Endothelial cell of umbilical vein (primary cell): ENCODE data around the gene FKBP8. TPM values are rescaled to one million over a fixed set of nuclear protein-coding genes. Genes with fewer than 3 reads are reported as not detected.
A peak's percentile ranks its signal among the peaks of the same experiment; 100 is the strongest.

ENCODE experiments used
- BruUV-seq: library from RNA; stranded (reverse); fragments of 400-500 nt; replicated peaks from 2 replicates; lab custom pipeline; 2021; lab: Mats Ljungman, UMichigan
- CTCF ChIA-PET: fragments of 300-600, 350-600 bp; sonication (Branson Sonifier 250); formaldehyde crosslinking; loops from one replicate; lab custom pipeline; 2021; ENCODE audit warnings: antibody characterized with exemption, inconsistent platforms; lab: Charles Lee
- POLR2A ChIA-PET: fragments of 300-600, 350-600 bp; sonication (Branson Sonifier 250); formaldehyde crosslinking; loops from one replicate; lab custom pipeline; 2021; ENCODE audit warnings: antibody characterized with exemption, inconsistent platforms; lab: Charles Lee
- DNase-seq: peaks from one replicate; pipeline ENCODE4 v3.0.0-alpha.2; 2011; ENCODE audit warnings: low read depth, low spot score
- FAIRE-seq: peaks from 2 replicates; lab custom pipeline; 2011; peaks lifted over from hg19 to GRCh38; lab: Jason Lieb, UNC
- H2AFZ ChIP-seq: 2 replicates; pipeline ENCODE4 v1.6.0; 2012; ENCODE audit warnings: low read depth, low read length, control low read depth, inconsistent platforms
- H3K27ac ChIP-seq: 2 replicates; pipeline ENCODE4 v1.5.1; 2011; ENCODE audit warnings: low read depth, mild to moderate bottlenecking, control low read depth, low read length, moderate library complexity; ENCODE audit not compliant: insufficient read depth
- H3K27me3 ChIP-seq, 2 experiments: 2 replicates each; pipeline versions ENCODE4 v1.6.0 to v1.6.1; 2011; ENCODE audit warnings: low read length in 2 of 2, mixed read lengths in 1 of 2; ENCODE audit not compliant: control insufficient read depth in 2 of 2, insufficient read depth in 2 of 2
- H3K36me3 ChIP-seq, 2 experiments: 2 replicates in 1 of 2; 3 replicates in 1 of 2; pipeline ENCODE4 v1.5.1; 2011; ENCODE audit warnings: low read length in 2 of 2, mild to moderate bottlenecking in 1 of 2, moderate library complexity in 1 of 2; ENCODE audit not compliant: control insufficient read depth in 2 of 2, insufficient read depth in 2 of 2; ENCODE audit errors: extremely low read depth in 1 of 2
- H3K4me1 ChIP-seq: 3 replicates; pipeline ENCODE4 v1.5.1; 2011; ENCODE audit warnings: mild to moderate bottlenecking, low read length; ENCODE audit not compliant: control insufficient read depth, insufficient read depth; ENCODE audit errors: extremely low read depth
- H3K4me2 ChIP-seq: 2 replicates; pipeline ENCODE4 v1.6.1; 2011; ENCODE audit warnings: low read length, control low read depth, mixed read lengths; ENCODE audit not compliant: insufficient read depth
- H3K4me3 ChIP-seq, 3 experiments: fragments of 200-600 bp in 1 of 3; sonication (generic), shearing (Covaris generic) in 1 of 3; replicated peaks in 1 of 3; 2 replicates each; pipeline ENCODE4 v1.5.1; 2011 to 2016; ENCODE audit warnings: control low read depth in 3 of 3, low read length in 3 of 3, mild to moderate bottlenecking in 2 of 3, inconsistent platforms in 1 of 3, low read depth in 1 of 3, moderate library complexity in 1 of 3; ENCODE audit not compliant: insufficient read depth in 1 of 3
- H3K79me2 ChIP-seq: 2 replicates; pipeline ENCODE4 v1.6.0; 2012; ENCODE audit warnings: low read length, inconsistent platforms; ENCODE audit not compliant: control insufficient read depth, insufficient read depth
- H3K9ac ChIP-seq: replicated peaks from 2 replicates; pipeline ENCODE3; 2011; ENCODE audit warnings: low read length, control low read depth; ENCODE audit not compliant: insufficient read depth; ENCODE audit errors: extremely low read depth
- H3K9me1 ChIP-seq: replicated peaks from 3 replicates; pipeline ENCODE4 v1.6.0; 2011; ENCODE audit warnings: mild to moderate bottlenecking, low read length; ENCODE audit not compliant: control insufficient read depth, insufficient read depth; ENCODE audit errors: extremely low read depth
- H3K9me3 ChIP-seq: replicated peaks from 2 replicates; pipeline ENCODE4 v1.5.1; 2012; ENCODE audit warnings: low read length, inconsistent platforms; ENCODE audit not compliant: control insufficient read depth, insufficient read depth
- H4K20me1 ChIP-seq: replicated peaks from 2 replicates; pipeline ENCODE3; 2011; ENCODE audit warnings: mild to moderate bottlenecking, low read length; ENCODE audit not compliant: control insufficient read depth, insufficient read depth; ENCODE audit errors: extremely low read depth
- EZH2 ChIP-seq: IDR thresholded peaks from 2 replicates; pipeline ENCODE4 v1.6.1; 2012; ENCODE audit warnings: borderline replicate concordance, low read depth, mild to moderate bottlenecking, moderate library complexity, low read length, inconsistent platforms; ENCODE audit not compliant: severe bottlenecking
- FOS ChIP-seq: IDR thresholded peaks from 2 replicates; pipeline ENCODE4 v1.6.1; 2011; ENCODE audit warnings: mild to moderate bottlenecking, low read length, moderate library complexity, borderline replicate concordance; ENCODE audit not compliant: insufficient read depth
- GATA2 ChIP-seq: IDR thresholded peaks from 2 replicates; pipeline ENCODE4 v1.7.0; 2011; ENCODE audit warnings: low read depth, mild to moderate bottlenecking, moderate library complexity, mixed read lengths, low read length; ENCODE audit not compliant: insufficient read length, insufficient read depth
- JUN ChIP-seq: IDR thresholded peaks from 2 replicates; pipeline ENCODE4 v1.6.1; 2011; ENCODE audit warnings: borderline replicate concordance, low read depth; ENCODE audit not compliant: insufficient read length, insufficient read depth
- MAX ChIP-seq: IDR thresholded peaks from 2 replicates; pipeline ENCODE4 v1.6.1; 2011; ENCODE audit not compliant: insufficient read depth, insufficient read length
- MYC ChIP-seq: IDR thresholded peaks from one replicate; pipeline ENCODE4 v1.6.1; 2011; ENCODE audit warnings: mild to moderate bottlenecking, low read depth, low read length
- POLR2A ChIP-seq: IDR thresholded peaks from 2 replicates; pipeline ENCODE4 v1.6.1; 2012; ENCODE audit warnings: low read depth, mild to moderate bottlenecking, control low read depth, low read length
- POLR2AphosphoS5 ChIP-seq: IDR thresholded peaks from 2 replicates; pipeline ENCODE4 v1.6.1; 2012; ENCODE audit warnings: low read depth, mild to moderate bottlenecking, control low read depth, low read length, moderate library complexity; ENCODE audit not compliant: insufficient read depth
- dilution Hi-C: fragments of 300-500 bp; cut with MboI; formaldehyde crosslinking; loops from one replicate; pipeline ENCODE4 v1.15.0; 2019; ENCODE audit warnings: low sequenced_read_pairs; ENCODE audit not compliant: extremely low pct_ligation_motif_present
- intact Hi-C: fragments of 100-400 bp; cut with micrococcal nuclease; formaldehyde crosslinking; loops from one replicate; pipeline ENCODE4 v1.10.0; 2022
- polyA plus RNA-seq, 4 experiments: library from polyadenylated mRNA; depleted of rRNA in 3 of 4; stranded (reverse) in 3 of 4; unstranded in 1 of 4; fragments of >200 nt; gene quantifications; 2 replicates each; pipeline versions ENCODE4 v1.2.1 to v1.2.3, GENCODE V29; 2011 to 2012; ENCODE audit warnings: missing spikeins in 1 of 4
- total RNA-seq: library from RNA; stranded (reverse); gene quantifications from 2 replicates; pipeline ENCODE4 v1.2.3, GENCODE V29; 2021

The FKBP8 gene
- total and polyA plus RNA-seq, 2 donors (not counting 3 experiments of a cell fraction or from before 2014, with no cell fraction given), result 150 to 173 TPM

- no peaks in the 10 kb centered on the region for H3K9me1 ChIP-seq
- no peak overlapping the region for H3K9ac ChIP-seq
- H2AFZ ChIP-seq, result no peak overlapping the region
- no peaks in the 10 kb centered on the region for H3K27me3 ChIP-seq
- H3K27ac ChIP-seq, result no peak overlapping the region
- intact Hi-C loops (no loop called here), dilution Hi-C loops (no loop called here)
- no peak for TF ChIP-seq MAX
- TF ChIP-seq MYC, result no peak
- TF ChIP-seq POLR2AphosphoS5, result no peak
- no peak for TF ChIP-seq JUN
- no peak for TF ChIP-seq EZH2
- H3K4me1 ChIP-seq, result peaks cover 6% of the 10 kb centered on the region
- no peak overlapping the region for H3K4me2 ChIP-seq
- peaks cover 75% of the 10 kb centered on the region for H3K79me2 ChIP-seq
- no peak overlapping the region for H3K4me3 ChIP-seq
- H4K20me1 ChIP-seq, result no peaks in the 10 kb centered on the region
- peak; percentile 12 for FAIRE-seq
- H3K36me3 ChIP-seq, result no peaks in the 10 kb centered on the region
- no peak for DNase-seq
- ChIA-PET CTCF (interaction anchor here (0.8 to 1.5 kb wide), 9 partner anchors 9 to 346 kb away, joined by 3 to 5 read pairs (median 4); no protein-coding TSS in a partner anchor), POLR2A (interaction anchor here (1.0 kb wide), 1 partner anchor 21 kb away, joined by 4 read pairs; the partner anchor contains the start of gene ELL)
- H3K9me3 ChIP-seq, result no peaks in the 10 kb centered on the region
- BruUV-seq, result no TSS peak
These were observed 42.6 kb downstream of the FKBP8 start for GRCh38 chr19:18500799-18501198.

DNA sequence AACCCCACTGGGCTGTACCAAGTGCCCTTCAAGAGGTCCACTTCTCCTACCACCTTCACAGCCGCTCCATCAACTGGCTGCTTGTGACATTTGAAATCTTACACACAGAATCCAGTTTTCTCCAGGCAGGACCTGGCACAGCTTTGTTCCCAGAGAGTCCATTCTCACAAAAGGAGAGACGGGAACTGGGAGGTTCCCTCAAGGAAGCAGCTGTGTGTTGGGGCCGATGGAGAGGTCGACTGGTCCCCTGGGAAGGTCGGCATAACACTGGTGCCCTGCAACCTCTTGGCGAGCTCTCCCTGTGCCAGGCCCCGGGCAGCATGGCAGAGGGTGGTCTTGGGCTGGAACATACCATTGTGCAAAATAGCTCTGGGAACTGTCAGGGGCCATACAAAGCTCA is 43.0 kb downstream of the FKBP8 start:
- TF ChIP-seq GATA2 (no peak), FOS (no peak), POLR2A (no peak)

More for the DNA sequence above, 43.0 kb downstream of the FKBP8 start:
- dilution Hi-C loops, result no loop called here
- ChIA-PET POLR2A (interaction anchor here (1.0 kb wide), 1 partner anchor 21 kb away, joined by 4 read pairs; the partner anchor contains the start of gene ELL), CTCF (interaction anchor here (0.8 to 1.7 kb wide), 11 partner anchors 8 to 347 kb away, joined by 3 to 5 read pairs (median 4); no protein-coding TSS in a partner anchor)
- Histone ChIP-seq H3K4me2 (no peak overlapping the region), H4K20me1 (no peaks in the 10 kb centered on the region), H2AFZ (no peak overlapping the region), H3K27ac (no peak overlapping the region), H3K79me2 (peaks cover 74% of the 10 kb centered on the region), H3K36me3 (no peaks in the 10 kb centered on the region), H3K9me1 (no peaks in the 10 kb centered on the region), H3K9ac (no peak overlapping the region), H3K27me3 (no peaks in the 10 kb centered on the region), H3K4me3 (no peak overlapping the region), H3K4me1 (peaks cover 6% of the 10 kb centered on the region), H3K9me3 (no peaks in the 10 kb centered on the region)
- FAIRE-seq, result no peak
- DNase-seq, result peak; percentile 62
- BruUV-seq, result no TSS peak
- intact Hi-C loops, result no loop called here
